Nucleus accumbens (tissue), 56 donors: ENCODE measurements around the gene NOL9.

Experiments
- DNase-seq, 56 donors: peaks; one replicate each; lab custom pipeline; 2025; lab: John Stamatoyannopoulos, UW

NOL9 gene

DNA sequence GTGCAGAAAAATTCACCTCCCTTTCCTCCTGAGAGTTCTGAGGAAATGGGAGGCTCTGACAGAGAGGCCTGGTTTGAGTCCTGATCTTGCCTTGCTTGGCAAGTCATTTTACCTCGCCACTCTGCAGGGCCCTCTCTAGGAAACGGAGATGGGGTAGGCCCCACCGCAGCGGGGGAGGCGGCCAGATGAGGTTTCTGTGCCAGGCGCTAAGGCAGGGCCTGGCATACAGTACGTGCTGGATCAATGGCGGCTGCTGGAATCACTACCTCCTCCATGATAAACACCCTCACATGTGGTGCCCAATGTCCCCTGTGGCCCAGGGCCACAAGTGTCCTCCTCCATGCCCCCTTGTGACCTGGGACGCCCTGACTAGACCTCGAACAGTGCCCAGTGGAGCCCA is 62.3 kb downstream of the NOL9 start:
- no peak for DNase-seq

DNA sequence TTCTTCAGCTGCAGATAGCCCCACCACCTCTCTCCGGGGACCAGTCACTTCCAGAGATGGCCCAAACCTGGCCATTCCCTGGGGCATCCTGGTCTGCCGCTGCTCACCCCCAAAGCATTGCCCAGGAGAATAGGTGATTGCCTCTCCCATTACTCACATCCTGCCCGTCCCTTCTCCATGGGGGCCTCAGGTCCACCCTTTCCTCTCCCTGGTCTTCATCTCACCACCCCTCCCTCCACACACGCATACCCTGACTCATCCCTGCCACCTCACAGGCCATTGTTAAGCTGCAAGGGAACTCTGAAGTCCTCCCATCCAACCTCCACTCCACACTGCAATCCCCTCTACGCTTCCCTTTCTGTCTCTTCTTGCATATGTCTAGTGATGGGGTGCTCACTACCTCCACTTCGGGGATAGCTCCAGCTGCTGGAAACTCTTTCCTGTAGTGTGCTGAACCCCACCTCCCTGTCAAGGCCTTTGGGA is 62.8 kb downstream of the NOL9 start, which contains the start of gene PLEKHG5:
TSS of gene PLEKHG5 (minus strand) at position 188 of the 483 bp plus-strand sequence. CDS start 14,096 bp downstream, outside the sequence.
- no peak for DNase-seq

- DNase-seq = no peak
These were observed 63.2 kb downstream of the NOL9 start for GRCh38 chr1:6491081-6491449.

GRCh38 chr1:6490181-6491080 is 63.9 kb downstream of the NOL9 start:
- peak in 12 of 56 donors; percentile 9 to 56 (median 22) for DNase-seq

- peak in 26 of 56 donors; percentile 7 to 74 (median 26) for DNase-seq
These were observed 64.5 kb downstream of the NOL9 start for GRCh38 chr1:6489799-6490180.

GRCh38 chr1:6489383-6489765 is 64.9 kb downstream of the NOL9 start:
- DNase-seq = no peak

GRCh38 chr1:6488602-6489382 is 65.5 kb downstream of the NOL9 start:
- no peak for DNase-seq

GRCh38 chr1:6487804-6488484 is 66.4 kb downstream of the NOL9 start:
- DNase-seq = no peak

DNA sequence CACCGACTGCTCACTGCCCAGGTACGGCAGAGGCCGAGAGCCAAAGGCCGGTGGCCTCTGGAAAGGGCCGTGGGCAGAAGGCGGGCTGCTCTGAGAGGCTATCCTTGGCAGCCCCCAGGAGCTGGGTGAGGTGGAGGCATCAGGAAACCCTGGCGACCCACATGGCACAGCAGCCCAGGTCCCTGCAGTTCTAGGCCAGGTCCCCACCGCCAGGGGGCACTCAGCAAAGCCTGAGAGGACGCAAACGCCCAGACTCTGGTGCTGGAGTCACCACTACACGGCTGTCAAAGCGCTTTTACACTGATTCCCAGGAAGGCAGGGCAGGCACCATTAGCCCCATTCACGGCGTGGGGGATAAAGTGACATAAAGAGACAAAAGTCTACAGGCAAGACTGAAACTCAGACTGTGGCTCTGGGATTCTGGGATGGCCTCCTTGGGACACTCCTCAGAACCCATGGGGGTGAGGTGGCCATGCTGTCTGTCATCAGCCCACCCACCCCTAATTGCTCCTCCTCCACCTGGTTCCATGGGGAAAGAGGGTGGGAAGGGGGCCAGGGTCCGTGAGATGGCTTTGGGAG is 67.8 kb downstream of the NOL9 start:
- peak in 49 of 56 donors; percentile 8 to 85 (median 41) for DNase-seq

GRCh38 chr1:6485168-6486101 is 68.9 kb downstream of the NOL9 start:
- no peak for DNase-seq

DNA sequence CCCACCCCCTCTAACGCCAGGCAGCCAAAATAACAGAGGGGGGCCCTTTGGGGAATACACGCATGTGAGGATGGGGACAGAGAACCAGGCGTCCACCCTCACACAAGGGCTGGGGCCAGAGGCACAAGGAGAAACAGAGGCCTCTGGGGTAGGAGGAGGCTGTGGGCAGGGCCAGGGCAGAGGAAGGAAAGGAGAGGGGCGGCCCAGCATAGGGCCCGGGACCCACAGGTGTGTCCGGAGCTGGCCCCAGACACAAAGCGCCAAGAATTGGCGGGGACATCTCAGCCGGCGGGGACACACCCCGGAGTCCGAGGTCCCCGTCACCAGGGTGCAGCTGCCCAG is 69.5 kb downstream of the NOL9 start:
- DNase-seq = no peak

- DNase-seq = no peak
These were observed 70.6 kb downstream of the NOL9 start for GRCh38 chr1:6483761-6484117.

DNA sequence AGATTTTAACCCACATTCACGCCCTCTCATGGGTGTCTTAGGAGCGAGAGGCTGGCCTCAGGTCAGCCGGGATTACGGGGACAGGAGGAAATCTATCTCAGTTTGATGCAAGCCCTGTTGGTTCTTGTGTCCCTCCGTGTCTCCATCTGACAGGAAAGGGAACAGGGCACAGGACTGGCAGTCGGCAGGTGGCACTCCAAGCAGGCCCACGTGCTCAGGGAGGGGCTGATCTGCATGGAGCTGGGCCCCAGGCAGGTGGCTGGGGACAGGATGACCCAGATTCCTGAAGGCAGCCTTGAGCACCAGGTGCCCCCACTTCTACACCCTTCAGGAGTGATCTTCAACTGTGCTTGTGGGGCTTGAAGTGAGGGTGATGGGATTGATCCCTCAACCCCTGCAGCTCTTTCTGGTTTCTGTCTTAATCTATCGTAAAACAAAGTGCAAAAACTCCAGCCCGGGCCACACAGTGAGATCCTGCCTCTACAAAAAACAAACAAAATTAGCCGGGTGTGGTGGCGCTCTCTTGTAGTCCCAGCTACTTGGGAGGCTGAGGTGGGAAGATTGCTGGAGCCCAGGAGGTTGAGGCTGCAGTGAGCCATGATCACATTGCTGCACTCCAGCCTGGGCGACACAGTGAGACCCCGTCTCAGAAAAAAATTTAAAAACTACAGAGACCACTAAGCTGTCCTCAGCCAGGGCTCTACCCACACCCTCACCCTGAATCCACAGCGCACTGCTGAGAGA is 71.1 kb downstream of the NOL9 start:
- DNase-seq = no peak

- no peak for DNase-seq
These were observed 72.5 kb downstream of the NOL9 start for GRCh38 chr1:6481820-6482219.

DNA sequence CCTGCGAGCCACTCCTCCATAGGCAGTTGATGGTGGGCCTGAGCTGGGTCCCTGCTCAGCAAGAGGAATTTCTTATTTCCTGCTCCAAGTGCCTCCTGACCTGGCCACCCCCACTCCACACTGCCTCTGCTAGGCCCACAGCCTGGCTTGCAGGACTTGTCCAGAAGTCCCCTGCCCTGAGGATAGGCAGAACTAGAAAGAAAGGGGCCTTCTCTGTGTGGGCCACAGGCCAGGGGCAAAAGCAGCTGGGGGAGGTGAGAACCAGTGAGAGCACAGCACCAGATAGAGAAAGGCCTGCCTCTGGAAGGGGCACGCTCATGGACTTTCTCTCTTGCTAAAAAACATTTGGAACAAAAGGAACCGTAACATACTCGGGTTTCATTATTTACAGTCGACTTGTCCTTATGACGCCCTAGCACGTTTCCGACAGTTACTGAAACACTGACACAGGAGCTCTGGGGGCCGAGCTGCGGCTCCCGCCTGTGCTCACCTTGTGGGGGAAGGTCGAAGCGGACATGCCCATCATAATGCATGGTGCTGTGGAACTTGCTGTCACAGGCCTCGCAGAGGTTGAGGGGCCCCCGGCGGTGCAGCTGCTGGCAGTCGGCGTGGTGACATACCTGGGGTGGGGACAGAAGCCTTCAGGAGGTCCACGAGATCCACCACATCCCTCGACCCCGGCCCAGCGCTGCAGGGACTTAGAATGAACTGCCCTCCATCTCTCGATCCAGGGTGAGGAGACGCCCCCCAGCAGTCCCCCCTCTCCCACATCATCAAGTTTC is 77.1 kb downstream of the NOL9 start:
- DNase-seq = no peak

DNA sequence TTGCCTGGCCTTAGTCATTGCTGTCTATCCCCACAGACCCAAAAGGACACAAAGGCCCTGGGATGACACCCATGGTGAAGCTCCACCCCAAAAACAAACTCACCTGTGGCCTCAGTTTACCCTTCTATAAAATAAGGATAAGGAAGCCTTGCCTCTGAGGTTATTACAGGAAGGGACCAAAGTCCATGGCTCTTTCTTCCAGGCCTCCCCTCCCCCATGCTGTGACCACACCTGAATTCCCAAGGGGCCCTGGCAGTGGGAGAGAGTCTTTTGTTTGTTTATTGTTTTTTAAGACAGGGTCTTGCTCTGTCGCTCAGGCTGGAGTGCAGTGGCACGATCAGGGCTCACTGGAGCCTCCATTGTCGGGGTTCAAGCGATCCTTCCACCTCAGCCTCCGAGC is 77.8 kb downstream of the NOL9 start:
- DNase-seq = no peak

GRCh38 chr1:6475381-6476133 is 78.8 kb downstream of the NOL9 start:
- peak in 38 of 56 donors; percentile 1 to 68 (median 16) for DNase-seq
